Esophagus squamous epithelium (tissue), 4 donors: ENCODE data around the gene RIIAD1.

Source experiments
- POLR2A ChIP-seq, 4 donors: fragments of 450-650 bp; IDR thresholded peaks; one replicate each; pipeline ENCODE4 v1.6.1; 2017; ENCODE audit warnings: antibody characterized with exemption in 4 of 4, mild to moderate bottlenecking in 4 of 4, moderate library complexity in 3 of 4
- TF ChIP-seq, protein P1 (sequence below), 6 experiments: fragments of 450-650 bp in 4 of 6; fragments of 200-600 bp in 2 of 6; sonication (generic) in 2 of 6; IDR thresholded peaks; one replicate each; pipeline ENCODE4 v1.5.1; 2016 to 2019; ENCODE audit warnings: antibody characterized with exemption in 6 of 6, mild to moderate bottlenecking in 4 of 6, moderate library complexity in 4 of 6

GRCh38 chr1:151739590-151740355 is 18.5 kb downstream of the RIIAD1 start:
- TF ChIP-seq, protein P1, sequence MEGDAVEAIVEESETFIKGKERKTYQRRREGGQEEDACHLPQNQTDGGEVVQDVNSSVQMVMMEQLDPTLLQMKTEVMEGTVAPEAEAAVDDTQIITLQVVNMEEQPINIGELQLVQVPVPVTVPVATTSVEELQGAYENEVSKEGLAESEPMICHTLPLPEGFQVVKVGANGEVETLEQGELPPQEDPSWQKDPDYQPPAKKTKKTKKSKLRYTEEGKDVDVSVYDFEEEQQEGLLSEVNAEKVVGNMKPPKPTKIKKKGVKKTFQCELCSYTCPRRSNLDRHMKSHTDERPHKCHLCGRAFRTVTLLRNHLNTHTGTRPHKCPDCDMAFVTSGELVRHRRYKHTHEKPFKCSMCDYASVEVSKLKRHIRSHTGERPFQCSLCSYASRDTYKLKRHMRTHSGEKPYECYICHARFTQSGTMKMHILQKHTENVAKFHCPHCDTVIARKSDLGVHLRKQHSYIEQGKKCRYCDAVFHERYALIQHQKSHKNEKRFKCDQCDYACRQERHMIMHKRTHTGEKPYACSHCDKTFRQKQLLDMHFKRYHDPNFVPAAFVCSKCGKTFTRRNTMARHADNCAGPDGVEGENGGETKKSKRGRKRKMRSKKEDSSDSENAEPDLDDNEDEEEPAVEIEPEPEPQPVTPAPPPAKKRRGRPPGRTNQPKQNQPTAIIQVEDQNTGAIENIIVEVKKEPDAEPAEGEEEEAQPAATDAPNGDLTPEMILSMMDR (IDR thresholded peaks at IDR 0.05): peak in 2 of 6 experiments; percentile 21 to 26
- TF ChIP-seq POLR2A (IDR thresholded peaks at IDR 0.05): no peak
